ENCODE measurements around the gene DDR2.
A peak's percentile ranks its signal among the peaks of the same experiment; 100 is the strongest.
"Not testable (repeated sequence)": the region's sequence is repeated elsewhere in the genome, so short reads cannot be mapped to it uniquely, and the experiment has no call there.

Gene DDR2

DNA sequence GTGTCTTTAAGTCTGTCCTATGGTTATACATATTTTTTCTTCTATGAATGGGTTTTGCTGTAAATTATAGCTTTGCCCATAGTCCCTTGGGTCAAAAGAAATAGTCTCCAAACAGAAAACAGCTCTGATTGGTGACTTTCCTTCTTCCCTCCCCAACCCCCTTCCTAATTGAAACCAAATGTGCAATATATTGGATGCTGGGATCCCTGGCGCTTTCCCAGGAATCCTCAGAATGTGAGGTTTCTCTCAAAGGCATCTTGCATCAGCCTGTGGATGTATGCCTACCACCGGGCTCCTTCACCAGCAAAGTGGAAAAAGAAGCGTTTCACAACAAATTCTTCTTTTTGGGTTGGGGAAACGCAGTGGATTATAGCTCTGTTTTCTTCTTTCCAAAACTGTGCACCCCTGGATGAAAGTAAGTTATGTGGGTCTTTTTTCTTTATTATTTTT, at the start of gene DDR2:
Gene DDR2, plus strand, starts transcription at position 248 of the 450 bp plus-strand sequence. CDS start 86,600 bp downstream, outside the sequence.
- DNase-seq (ENCODE audit: low spot score): no peak

DNA sequence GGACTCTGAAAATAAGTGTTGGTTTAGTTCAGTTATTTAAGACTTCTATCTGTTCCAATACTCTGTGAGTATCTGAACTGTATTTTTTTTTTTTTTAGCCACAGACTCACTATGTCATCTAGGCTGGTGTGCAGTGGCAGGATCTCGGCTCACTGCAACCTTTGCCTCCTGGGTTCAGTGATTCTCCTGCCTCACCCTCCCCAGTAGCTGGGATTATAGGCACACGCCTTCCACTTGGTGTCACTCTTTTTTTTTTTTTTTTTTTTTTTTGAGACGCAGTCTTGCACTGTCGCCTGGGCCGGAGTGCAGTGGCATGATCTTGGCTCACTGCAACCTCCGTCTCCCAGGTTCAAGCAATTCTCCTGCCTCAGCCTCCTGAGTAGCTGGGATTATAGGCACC, 49.4 kb upstream of the DDR2 start:
- not testable (repeated sequence) for DNase-seq (ENCODE audit: low spot score)

DNA sequence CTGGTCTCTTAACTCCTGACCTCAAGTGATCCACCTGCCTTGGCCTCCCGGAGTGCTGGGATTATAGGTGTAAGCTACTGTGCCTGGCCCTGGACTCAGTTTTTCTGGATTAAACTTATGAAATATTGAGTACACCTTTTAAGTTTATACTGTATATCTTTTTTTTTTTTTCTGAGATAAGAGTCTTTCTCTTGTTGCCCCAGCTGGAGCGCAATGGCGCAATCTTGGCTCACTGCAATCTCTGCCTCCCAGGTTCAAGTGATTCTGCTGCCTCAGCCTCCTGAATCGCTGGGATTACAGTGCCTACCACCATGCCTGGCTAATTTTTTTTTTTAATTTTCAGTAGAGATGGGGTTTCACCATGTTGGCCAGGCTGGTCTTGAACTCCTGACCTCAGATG, 47.2 kb upstream of the DDR2 start:
- not testable (repeated sequence) for DNase-seq (ENCODE audit: low spot score)

DNA sequence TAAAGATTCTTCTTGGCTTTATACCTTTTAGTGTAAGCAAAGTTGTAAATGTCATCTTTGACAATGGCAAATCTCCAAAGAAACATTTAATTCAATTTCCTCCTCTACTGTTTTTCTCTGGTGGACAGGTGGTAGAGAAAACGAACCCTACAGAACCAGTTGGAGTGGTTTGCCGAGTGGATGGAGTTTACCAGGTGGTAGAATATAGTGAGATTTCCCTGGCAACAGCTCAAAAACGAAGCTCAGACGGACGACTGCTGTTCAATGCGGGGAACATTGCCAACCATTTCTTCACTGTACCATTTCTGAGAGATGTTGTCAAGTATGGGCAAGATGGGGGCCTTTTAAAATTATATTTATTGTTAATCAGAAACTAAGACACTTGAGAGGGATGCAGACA, 44.9 kb upstream of the DDR2 start:
- no peak for DNase-seq (ENCODE audit: low spot score)

DNA sequence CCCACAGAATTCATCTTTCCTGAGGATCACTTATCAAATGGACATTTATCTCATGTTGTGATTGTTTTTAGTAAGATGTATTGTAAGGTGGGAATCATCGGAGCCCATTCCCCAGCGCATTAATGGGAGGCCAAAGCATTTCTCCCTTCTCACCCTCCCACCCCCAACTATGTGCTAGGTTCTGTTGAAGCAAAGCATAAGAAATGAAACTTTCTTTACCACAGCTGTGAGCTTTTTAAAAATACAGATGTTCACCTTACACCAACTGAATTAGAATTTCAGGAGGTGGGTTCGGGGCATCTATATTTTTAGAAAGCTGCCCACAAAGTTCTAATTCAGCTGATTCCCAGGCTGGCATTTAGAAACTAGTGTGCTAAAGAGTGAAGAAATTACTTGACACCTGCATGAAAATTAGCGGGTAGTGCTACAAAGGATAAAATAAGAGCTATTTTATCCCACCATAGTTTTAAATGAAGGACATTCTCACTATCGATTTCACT, 44.5 kb upstream of the DDR2 start:
- DNase-seq (ENCODE audit: low spot score): no peak

DNA sequence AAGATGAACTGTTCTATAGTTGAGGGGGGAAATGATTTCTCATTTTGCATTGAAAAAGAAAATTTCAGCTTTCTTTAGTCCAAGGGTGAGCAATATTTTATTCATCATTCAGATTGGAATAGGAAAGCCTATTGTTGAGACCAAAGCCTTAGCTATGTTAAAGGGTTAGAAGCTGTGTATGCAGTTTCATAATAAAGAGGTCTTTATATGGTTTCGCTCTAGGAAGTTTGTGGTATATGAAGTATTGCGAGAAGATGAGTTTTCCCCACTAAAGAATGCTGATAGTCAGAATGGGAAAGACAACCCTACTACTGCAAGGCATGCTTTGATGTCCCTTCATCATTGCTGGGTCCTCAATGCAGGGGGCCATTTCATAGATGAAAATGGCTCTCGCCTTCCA, 42.2 kb upstream of the DDR2 start:
- no peak for DNase-seq (ENCODE audit: low spot score)

DNA sequence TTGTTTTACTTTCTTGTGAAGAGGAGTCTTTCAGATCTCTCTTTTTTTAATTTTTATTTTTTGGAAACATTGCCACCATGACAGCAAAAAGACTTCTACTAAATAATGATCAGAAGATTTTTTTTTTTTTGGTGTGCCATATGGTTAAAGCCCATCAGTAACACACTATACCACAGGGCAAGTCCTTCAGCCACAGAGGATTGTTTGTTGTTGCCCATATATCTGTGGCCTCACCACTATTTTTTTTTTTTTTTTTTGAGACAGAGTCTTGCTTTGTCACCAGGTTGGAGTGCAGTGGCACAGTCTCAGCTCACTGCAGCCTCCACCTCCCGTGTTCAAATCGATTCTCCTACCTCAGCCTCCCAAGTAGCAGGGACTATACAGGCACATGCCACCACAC, 41.6 kb upstream of the DDR2 start:
- no peak for DNase-seq (ENCODE audit: low spot score)

DNA sequence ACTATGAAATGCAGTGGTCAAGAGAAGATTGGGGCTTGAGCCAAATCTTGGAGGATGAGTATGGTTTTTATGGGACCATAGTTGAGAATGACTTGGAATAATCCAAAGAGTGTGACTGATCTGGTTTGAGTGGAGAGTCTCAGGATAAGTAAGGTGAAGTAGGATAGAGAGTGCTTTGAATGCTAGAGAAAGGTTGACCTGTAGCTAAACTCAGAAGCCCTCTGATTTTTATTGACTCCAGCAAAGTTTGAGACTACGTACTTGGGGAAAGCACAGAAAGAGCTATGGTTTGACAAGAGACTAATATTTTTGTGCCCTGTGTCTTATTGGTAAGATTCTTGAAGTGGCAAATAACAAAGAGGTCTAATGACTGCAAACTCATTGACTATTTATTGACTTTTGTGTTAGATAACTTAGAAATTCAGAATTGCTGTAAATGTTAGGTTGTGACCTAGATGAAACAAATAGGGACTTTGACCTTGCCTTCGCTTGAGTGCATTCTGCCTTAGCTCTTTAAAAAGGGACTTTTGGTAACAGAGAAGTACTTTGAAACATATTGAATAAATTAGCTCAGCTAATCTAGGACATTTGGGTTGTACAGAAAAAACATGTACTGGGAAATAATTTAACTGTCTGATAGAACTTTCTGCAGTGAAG, 35.6 kb upstream of the DDR2 start:
- DNase-seq (ENCODE audit: low spot score): no peak

DNA sequence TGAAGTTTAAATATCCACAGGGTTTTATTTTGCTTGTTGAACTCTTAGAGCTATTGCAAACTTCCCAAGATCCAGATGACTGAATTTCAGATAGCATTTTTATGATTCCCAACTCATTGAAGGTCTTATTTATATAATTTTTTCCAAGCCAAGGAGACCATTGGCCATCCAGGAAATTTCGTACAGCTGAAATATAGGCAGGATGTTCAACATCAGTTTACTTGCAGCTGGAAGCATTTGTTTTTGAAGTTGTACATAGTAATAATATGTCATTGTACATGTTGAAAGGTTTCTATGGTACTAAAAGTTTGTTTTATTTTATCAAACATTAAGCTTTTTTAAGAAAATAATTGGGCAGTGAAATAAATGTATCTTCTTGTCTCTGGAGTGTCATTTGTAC, 32.8 kb upstream of the DDR2 start:
- no peak for DNase-seq (ENCODE audit: low spot score)

DNA sequence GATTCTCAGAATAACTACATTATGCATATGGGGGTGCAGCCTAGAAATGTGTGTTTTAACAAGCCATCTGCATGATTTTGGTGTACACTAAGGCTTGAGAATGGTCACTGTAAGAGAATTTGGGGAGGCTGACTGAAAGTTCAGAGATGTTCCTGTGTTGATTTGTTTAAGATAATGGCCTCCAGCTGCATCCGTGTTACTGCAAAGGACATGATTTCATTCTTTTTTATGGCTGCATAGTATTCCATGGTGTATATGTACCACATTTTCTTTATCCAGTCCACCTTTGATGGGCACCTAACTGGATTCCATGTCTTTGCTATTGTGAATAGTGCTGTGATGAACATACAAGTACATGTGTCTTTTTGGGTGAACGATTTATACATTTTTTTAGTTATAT, 29.1 kb upstream of the DDR2 start:
- DNase-seq (ENCODE audit: low spot score): not testable (repeated sequence)

DNA sequence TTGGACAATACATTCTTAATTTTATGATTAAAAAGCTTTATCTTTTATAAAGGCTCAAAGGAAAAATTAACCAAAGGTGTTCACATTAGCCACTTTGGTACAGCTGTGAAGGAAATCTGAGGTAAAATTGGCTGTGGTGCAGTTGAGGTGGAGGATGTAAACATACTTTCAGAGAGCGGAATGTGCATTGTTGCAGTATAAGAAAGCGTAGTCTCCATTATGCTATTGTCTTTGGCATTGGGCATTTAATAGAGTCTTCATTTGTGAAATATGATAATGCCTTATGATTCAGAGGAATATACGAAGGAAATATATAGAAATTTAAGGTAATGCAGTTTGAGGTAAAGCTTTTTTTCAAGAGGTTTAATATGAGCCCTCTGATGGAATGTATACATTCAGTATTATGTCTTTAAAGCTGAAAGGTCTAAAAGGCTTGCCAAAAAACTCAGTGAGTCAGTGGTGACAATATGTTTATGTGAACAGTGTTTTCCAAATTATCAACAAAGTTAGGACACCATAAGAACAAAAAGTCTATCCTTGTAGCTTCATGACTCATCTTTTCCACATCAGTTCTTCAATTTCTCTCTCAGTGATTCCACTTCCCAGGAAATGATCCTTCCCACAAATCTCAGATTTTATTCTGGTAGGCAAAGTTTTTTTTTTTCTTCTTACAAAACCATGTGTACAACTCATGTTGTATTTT, 26.9 kb upstream of the DDR2 start:
- no peak for DNase-seq (ENCODE audit: low spot score)

DNA sequence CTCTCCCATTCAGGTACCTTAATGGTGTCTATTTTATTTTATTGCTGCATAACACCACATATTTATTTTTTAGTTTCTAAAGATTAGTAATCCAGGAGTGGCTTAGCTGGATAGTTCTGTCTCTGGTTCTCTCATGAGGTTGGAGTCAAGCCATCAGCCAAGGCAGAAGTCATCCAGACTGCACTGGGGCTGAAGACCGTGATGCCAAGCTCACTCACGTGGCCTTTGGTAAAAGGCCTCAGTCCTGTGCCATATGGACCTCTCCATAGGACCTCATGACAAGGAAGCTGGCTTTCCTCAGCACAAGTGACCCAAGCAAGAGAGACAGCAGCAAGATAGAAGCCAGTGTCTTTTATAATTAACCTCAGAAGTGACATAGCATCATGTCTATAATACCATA, 23.0 kb upstream of the DDR2 start:
- no peak for DNase-seq (ENCODE audit: low spot score)

DNA sequence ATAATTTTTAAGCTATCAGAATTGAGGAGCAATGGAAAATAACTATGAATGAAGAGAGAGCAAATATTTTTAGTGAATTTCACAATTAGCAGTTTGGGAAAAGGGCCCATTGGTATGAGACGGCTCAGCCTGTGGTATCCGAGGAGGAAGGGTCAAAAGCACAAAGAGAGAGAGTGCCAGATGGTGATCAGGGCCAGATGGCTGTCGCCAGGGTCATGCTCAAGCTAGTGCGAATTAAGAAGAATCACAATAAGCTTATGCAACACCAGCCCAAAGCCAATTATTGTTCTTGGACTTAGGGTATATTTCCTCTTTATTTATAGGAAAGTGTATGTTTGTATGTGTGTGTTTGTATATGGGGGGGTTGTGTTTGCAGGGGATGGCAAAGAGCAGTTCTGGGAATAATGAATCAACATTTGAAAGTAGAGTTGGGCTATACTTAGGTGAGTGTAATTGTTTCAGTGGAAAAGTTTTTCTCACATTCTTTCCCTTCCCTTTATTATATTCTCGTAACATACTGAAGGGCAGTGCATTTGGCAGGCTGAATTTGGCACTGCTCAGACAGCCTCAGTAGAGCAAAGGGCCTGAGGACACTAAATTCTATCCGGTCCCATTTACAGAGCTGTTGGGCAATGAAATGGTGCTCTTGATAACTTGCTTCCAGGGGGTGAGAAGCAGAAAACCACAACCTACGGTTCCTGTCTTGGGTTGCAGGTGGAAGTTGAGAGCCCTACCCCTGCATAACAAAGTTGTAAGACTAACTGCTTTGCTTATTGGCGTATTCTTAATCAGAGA, 19.5 kb upstream of the DDR2 start:
- no peak for DNase-seq (ENCODE audit: low spot score)

DNA sequence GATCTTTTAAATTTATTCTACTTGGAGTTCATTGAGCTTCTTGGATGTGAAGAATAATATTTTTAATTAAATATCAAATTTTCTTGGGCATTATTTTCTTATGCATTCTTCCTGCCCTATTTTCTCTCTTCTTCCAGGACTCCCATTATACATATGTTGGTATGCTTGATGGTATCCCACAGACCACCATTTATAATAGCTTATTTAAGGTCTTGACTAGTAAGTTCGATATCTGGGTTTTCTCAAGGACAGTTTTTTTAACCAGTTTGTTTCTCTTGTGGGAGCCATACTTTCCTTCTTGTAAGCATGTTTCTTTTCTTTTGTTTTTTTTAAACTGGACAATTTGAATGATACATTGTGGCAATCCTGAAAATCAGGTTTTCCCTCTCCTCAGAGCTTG, 15.4 kb upstream of the DDR2 start:
- DNase-seq (ENCODE audit: low spot score): no peak

DNA sequence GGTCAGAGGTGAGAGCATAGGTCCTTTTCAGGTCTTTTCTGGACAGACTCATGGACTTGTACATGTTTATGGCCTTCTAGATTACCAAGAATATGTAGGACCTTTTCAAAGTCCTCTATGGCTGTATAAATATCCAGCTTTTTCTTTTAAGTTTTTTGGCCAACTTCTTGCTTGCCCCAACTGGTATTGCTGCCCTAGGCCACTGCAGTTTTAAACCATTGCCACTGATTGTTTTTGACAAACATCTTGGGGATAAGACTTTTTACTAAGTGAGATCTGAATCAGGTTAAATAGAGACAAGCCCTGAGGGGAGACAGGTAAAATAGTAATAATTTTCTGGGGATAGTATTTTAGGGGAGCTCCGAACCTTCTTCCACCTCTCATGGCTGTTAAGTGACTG, 14.8 kb upstream of the DDR2 start:
- DNase-seq (ENCODE audit: low spot score): no peak

DNA sequence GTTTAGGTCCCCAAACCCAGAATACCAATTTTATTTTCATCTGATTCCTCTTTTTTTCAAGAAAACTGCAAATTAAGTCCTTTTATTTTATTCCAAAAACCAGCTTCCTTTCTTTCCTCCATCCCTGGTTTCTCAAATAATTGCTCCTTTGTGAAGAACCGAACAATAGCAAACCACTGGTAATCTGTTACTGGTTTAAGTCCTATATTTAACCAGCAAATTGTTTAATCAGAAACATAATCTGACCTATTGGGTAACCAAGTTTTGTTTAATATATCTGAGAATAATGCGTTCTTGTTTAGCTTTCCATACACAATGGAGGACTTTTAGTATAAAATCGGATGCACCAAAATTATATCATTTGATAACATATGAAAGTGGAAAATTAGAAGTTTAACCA, 13.2 kb upstream of the DDR2 start:
- DNase-seq (ENCODE audit: low spot score): no peak

DNA sequence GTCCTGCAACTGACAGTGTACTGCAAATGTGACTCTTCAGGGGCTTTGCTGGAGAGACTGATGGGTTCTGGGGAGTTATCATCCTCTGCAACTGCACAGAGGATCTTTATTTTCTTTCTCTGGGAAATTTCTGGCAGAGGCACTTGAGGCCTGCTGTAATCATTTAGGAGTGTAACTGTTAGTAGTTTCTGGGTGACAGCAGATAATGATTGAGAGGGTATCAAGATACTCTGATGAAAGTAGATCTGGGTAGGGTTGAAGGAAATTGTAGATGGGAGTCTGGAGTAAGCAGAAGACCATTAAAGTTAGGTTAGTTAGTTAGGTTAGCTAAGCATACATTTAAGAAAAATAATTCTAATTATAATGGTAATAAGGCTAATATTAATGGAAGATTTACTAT, 11.0 kb upstream of the DDR2 start:
- no peak for DNase-seq (ENCODE audit: low spot score)

DNA sequence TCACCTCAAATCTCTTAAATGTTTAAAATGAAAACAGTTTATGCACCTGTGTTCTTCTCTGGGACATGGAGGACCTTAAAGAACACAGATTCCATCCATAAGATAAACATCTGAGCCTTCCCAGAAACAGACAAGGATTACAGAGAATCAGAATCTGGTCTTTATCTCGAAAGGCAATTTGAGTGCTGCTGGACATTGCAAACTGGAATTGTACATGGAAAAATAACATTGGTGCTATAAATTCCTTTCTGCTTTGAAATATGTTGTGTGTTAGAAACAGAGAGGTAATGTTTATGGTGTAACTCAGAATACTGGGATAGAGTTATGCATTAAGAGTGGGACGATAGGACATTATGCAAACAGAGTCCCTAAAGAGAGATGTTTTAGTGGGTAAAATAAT, 6.6 kb upstream of the DDR2 start:
- no peak for DNase-seq (ENCODE audit: low spot score)

DNA sequence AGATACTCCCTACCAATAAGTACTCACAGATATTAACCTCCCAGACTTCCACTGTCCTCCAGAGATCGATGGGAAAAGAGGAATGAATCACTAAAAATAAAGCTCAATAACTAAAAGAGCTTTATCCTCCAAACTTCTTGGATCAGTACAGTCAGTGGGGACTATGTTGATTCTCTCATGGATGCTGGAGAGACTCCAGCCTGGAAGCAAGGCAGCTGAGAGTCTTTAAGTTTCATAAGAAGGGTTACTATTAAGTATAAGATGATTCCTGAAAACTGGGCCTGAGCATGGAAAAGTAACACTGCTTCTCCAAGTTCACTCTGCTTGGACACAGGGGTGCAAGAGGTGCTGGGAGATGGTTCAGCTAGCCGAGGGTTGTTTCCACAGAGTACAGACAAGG, 6.2 kb upstream of the DDR2 start:
- DNase-seq (ENCODE audit: low spot score): no peak

DNA sequence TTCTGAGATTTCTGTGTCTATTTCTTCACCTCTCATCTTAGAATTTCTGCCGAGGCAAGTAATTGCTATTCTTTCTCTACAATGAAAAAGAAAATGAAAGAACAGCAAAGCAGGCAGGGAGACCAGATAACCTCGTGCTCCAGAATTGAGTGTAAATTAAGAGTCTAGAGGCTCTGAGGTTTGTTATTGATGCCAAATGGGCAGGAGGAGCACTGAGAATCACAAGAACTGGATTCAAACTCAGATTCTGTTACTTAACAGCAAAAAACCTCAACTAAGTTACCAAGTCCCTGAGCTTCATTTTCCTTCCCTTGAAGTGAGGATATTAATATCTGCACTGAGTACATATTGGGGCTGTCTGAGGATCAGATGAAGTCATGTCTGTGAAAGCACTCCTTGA, 5.5 kb upstream of the DDR2 start:
- DNase-seq (ENCODE audit: low spot score): no peak

DNA sequence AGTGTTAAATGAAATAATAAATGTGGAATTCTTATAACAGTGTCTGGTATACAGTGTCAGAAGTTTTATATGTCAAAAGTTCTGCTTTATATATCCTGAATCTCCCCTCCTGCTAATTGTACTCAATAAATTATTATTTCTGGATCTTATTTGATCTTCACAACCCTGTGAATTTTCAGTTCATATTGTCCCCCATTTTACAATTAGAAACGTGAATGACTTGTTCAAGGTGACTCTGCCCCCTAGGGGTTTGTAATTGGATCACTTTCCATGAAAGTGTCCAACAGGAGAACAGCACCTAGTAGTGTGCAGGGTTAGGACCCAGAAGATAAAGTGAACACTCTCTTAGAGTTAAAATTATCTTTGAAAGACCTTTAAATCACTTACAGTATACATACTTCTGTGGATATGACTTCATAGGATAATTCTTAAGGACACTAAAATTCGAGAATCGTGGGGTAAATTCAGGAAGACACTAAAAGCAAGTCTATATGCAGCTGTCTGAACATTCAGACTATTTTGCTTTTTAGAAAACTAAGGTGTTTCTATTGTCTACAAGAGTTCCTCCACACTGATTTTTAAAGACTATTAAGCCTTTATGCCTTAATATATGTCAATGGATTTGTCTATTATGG, 4.5 kb upstream of the DDR2 start:
- DNase-seq (ENCODE audit: low spot score): peak; percentile 28

DNA sequence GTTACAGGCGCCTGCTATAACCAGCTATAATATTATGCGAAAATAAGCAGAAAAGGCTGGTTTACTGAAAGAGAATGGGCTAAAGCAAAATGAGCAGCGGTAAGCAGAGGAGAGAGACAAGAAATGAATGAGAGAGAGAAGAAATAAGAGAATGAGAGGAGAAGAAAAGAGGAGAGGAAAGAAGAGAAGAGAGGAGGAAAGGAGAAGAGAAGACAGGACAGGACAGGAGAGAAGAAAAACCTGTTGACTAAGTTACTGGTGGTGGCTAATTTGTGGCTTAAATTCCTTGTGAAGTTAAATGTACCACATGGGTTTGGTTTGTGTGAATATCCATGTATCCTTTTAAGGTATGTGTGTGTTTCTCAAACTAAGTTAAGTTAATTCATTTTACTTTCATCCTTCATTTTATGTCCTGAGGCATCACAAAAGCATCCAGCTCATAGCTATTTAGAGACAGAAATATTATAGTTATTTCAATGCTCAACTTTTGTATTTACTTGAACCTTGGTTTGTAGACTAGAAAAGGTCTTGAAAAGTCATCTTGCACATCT, 3.1 kb upstream of the DDR2 start:
- DNase-seq (ENCODE audit: low spot score): no peak

All from hematopoietic multipotent progenitor cell treated with erythropoietin and hydrocortisone succinate and interleukin-3 and kit ligand, for 15 days (in vitro differentiated cells).